GM12864 (cell line): ENCODE measurements around the gene IQCF6.

ENCODE experiments used
- DNase-seq: peaks from one replicate; pipeline ENCODE4 v3.0.0-alpha.2; 2011; ENCODE audit warnings: low read depth
- H3K4me3 ChIP-seq: 2 replicates; pipeline ENCODE4 v1.5.1; 2011; ENCODE audit warnings: mild to moderate bottlenecking, low read depth, low read length, control low read depth
- TF ChIP-seq, protein P1 (sequence below): IDR thresholded peaks from 2 replicates; pipeline ENCODE4 v1.5.1; 2011; ENCODE audit warnings: low read depth, mild to moderate bottlenecking, moderate library complexity, low read length, control low read depth, inconsistent platforms; ENCODE audit errors: missing control alignments

Gene IQCF6

DNA sequence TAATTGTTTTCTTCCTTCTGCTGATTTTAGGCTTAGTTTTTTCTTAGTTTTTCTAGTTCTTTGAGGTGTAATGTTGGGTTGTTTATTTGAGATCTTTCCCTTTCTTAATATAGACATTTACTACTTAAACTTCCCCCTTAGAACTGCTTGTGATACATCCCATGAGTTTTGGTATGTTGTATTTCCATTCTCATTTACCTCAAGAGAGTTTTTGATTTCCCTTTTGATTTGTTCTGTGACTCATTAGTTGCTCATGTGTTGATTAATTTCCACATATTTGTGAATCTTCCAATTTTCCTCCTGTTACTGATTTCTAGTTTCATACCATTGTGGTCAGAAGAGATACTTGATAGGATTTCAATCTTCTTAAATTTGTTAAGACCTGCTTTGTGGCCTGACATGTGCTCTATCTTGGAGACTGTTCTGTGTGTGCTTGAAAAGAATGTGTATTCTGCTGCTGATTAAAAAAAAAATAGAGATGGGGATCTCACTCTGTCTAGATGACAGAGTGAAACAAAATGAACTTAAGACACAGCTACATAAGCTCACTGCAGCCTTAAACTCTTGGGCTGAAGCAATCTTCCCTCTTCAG lies 49.9 kb downstream of the IQCF6 start:
- no peak for DNase-seq
- H3K4me3 ChIP-seq, result no peak overlapping the region
- TF ChIP-seq, protein P1, sequence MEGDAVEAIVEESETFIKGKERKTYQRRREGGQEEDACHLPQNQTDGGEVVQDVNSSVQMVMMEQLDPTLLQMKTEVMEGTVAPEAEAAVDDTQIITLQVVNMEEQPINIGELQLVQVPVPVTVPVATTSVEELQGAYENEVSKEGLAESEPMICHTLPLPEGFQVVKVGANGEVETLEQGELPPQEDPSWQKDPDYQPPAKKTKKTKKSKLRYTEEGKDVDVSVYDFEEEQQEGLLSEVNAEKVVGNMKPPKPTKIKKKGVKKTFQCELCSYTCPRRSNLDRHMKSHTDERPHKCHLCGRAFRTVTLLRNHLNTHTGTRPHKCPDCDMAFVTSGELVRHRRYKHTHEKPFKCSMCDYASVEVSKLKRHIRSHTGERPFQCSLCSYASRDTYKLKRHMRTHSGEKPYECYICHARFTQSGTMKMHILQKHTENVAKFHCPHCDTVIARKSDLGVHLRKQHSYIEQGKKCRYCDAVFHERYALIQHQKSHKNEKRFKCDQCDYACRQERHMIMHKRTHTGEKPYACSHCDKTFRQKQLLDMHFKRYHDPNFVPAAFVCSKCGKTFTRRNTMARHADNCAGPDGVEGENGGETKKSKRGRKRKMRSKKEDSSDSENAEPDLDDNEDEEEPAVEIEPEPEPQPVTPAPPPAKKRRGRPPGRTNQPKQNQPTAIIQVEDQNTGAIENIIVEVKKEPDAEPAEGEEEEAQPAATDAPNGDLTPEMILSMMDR, result no peak
